Measurements from ENCODE around the gene SAFB. TPM values are rescaled to one million over a fixed set of nuclear protein-coding genes. Genes with fewer than 3 reads are reported as not detected.

SAFB gene
- total and polyA plus RNA-seq, 2 experiments from 2014 or later = 50.2 to 75.8 TPM

GRCh38 chr19:5579286-5579685, 43.6 kb upstream of the SAFB start:
- 95% methylated on average over 6 of the region's 6 CpGs for WGBS (ENCODE audit: low lambda C conversion rate, missing lambda C conversion rate)
- no peaks in the 10 kb centered on the region for H3K79me2 ChIP-seq
- H3K4me1 ChIP-seq (ENCODE audit: insufficient read depth) = peaks cover 13% of the 10 kb centered on the region
- no peak overlapping the region for H3K4me2 ChIP-seq
- H3K9me2 ChIP-seq (replicated peaks; ENCODE audit: insufficient read depth) = no peaks in the 10 kb centered on the region
- no peak overlapping the region for H3K27ac ChIP-seq
- no peaks in the 10 kb centered on the region for H3K36me3 ChIP-seq (replicated peaks; ENCODE audit: insufficient read depth, low read depth)
- no peaks in the 10 kb centered on the region for H3K9me3 ChIP-seq (ENCODE audit: low read depth)
- no peak for TF ChIP-seq EZH2 (IDR thresholded peaks at IDR 0.05; ENCODE audit: borderline replicate concordance)
- TF ChIP-seq EZH2phosphoT487 (IDR thresholded peaks at IDR 0.05; ENCODE audit: low read depth, severe bottlenecking, unreplicated experiment) = no peak
- TF ChIP-seq, protein P1, sequence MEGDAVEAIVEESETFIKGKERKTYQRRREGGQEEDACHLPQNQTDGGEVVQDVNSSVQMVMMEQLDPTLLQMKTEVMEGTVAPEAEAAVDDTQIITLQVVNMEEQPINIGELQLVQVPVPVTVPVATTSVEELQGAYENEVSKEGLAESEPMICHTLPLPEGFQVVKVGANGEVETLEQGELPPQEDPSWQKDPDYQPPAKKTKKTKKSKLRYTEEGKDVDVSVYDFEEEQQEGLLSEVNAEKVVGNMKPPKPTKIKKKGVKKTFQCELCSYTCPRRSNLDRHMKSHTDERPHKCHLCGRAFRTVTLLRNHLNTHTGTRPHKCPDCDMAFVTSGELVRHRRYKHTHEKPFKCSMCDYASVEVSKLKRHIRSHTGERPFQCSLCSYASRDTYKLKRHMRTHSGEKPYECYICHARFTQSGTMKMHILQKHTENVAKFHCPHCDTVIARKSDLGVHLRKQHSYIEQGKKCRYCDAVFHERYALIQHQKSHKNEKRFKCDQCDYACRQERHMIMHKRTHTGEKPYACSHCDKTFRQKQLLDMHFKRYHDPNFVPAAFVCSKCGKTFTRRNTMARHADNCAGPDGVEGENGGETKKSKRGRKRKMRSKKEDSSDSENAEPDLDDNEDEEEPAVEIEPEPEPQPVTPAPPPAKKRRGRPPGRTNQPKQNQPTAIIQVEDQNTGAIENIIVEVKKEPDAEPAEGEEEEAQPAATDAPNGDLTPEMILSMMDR (IDR thresholded peaks at IDR 0.05; ENCODE audit: poor library complexity) = no peak
- H3K27me3 ChIP-seq = no peaks in the 10 kb centered on the region
- no peak overlapping the region for H3K4me3 ChIP-seq
- DNase-seq (ENCODE audit: low spot score) = no peak
- no peak overlapping the region for H2AFZ ChIP-seq
- no peaks in the 10 kb centered on the region for H4K20me1 ChIP-seq (ENCODE audit: insufficient read depth, poor library complexity, severe bottlenecking)

GRCh38 chr19:5579697-5580096, 43.2 kb upstream of the SAFB start:
- Histone ChIP-seq H3K4me1 (ENCODE audit: insufficient read depth) (peaks cover 13% of the 10 kb centered on the region), H2AFZ (no peak overlapping the region), H3K9me3 (ENCODE audit: low read depth) (no peaks in the 10 kb centered on the region), H3K4me3 (no peak overlapping the region), H3K9me2 (replicated peaks; ENCODE audit: insufficient read depth) (no peaks in the 10 kb centered on the region), H3K79me2 (no peaks in the 10 kb centered on the region), H3K4me2 (peak overlapping the region; percentile 33), H3K36me3 (replicated peaks; ENCODE audit: insufficient read depth, low read depth) (no peaks in the 10 kb centered on the region), H3K27me3 (no peaks in the 10 kb centered on the region), H4K20me1 (ENCODE audit: insufficient read depth, poor library complexity, severe bottlenecking) (no peaks in the 10 kb centered on the region), H3K27ac (peak overlapping the region; percentile 72)
- no peak for DNase-seq (ENCODE audit: low spot score)
- 98% methylated on average over 7 of the region's 7 CpGs for WGBS (ENCODE audit: low lambda C conversion rate, missing lambda C conversion rate)
- TF ChIP-seq EZH2phosphoT487 (IDR thresholded peaks at IDR 0.05; ENCODE audit: low read depth, severe bottlenecking, unreplicated experiment) (no peak), EZH2 (IDR thresholded peaks at IDR 0.05; ENCODE audit: borderline replicate concordance) (no peak)
- TF ChIP-seq, protein P1 (IDR thresholded peaks at IDR 0.05; ENCODE audit: poor library complexity) = no peak

DNA sequence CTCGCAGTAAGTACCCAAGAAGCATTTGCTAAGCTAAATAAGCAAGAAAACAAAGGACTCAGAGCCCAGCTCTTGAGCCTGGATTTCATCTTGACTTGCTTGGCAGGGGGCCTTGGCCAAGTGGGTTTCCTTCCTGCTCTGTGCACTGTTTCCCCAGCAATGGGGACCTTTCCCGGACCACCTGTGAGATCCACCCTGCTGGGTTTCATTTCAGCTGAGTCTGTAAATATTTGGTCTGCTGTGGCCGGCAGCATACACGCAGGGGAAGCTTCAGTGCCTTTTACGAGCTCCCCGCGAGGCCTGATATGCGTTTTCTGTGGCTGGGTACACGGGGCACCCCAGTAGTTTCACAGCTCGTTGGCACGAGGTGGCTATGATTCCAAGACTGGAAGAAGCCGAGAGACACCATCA, 42.7 kb upstream of the SAFB start:
- Histone ChIP-seq H3K4me1 (ENCODE audit: insufficient read depth) (peaks cover 13% of the 10 kb centered on the region), H3K9me2 (replicated peaks; ENCODE audit: insufficient read depth) (no peaks in the 10 kb centered on the region), H3K79me2 (no peaks in the 10 kb centered on the region), H3K4me2 (peak overlapping the region; percentile 33), H3K27ac (peak overlapping the region; percentile 72), H3K9me3 (ENCODE audit: low read depth) (no peaks in the 10 kb centered on the region), H3K27me3 (no peaks in the 10 kb centered on the region), H3K36me3 (replicated peaks; ENCODE audit: insufficient read depth, low read depth) (no peaks in the 10 kb centered on the region), H3K4me3 (no peak overlapping the region), H4K20me1 (ENCODE audit: insufficient read depth, poor library complexity, severe bottlenecking) (no peaks in the 10 kb centered on the region), H2AFZ (no peak overlapping the region)
- WGBS (ENCODE audit: low lambda C conversion rate, missing lambda C conversion rate) = 44% methylated on average over 12 of the region's 12 CpGs
- no peak for DNase-seq (ENCODE audit: low spot score)
- TF ChIP-seq, protein P1 (IDR thresholded peaks at IDR 0.05; ENCODE audit: poor library complexity) = no peak
- TF ChIP-seq EZH2 (IDR thresholded peaks at IDR 0.05; ENCODE audit: borderline replicate concordance) (no peak), EZH2phosphoT487 (IDR thresholded peaks at IDR 0.05; ENCODE audit: low read depth, severe bottlenecking, unreplicated experiment) (no peak)
